HG03108 (cell line): ENCODE measurements around the gene NRSN2.

Experiments used
- ATAC-seq: cut with Tn5 transposase; IDR thresholded peaks from one replicate; pipeline ENCODE4 v1.9.1; 2021; ENCODE audit warnings: moderate library complexity; ENCODE audit not compliant: unreplicated experiment

Gene NRSN2

DNA sequence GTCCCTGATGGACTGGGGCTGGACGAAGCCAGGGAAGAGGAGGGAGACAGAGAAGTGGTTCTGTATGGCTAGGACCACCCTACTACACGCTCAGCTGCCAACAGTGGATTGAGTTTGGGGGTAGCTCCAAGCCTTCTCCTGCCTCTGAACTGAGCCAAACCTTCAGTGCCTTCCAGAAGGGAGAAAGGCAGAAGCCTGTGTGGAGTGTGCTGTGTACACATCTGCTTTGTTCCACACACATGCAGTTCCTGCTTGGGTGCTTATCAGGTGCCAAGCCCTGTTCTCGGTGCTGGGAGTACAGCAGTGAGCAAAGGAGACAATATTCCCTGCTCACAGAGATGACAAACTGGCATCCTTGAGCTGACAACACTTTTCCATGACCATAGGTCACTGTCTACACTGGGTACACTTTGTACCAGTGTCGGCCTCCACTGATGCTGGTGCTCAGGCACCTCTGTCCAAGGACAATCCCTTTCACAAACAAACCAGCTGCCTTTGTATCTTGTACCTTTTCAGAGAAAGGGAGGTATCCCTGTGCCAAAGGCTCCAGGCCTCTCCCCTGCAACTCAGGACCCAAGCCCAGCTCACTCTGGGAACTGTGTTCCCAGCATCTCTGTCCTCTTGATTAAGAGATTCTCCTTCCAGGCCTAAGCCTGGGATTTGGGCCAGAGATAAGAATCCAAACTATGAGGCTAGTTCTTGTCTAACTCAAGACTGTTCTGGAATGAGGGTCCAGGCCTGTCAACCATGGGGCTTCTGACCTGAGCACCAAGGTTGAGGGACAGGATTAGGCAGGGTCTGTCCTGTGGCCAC is 49.9 kb downstream of the NRSN2 start:
- ATAC-seq, result no peak

DNA sequence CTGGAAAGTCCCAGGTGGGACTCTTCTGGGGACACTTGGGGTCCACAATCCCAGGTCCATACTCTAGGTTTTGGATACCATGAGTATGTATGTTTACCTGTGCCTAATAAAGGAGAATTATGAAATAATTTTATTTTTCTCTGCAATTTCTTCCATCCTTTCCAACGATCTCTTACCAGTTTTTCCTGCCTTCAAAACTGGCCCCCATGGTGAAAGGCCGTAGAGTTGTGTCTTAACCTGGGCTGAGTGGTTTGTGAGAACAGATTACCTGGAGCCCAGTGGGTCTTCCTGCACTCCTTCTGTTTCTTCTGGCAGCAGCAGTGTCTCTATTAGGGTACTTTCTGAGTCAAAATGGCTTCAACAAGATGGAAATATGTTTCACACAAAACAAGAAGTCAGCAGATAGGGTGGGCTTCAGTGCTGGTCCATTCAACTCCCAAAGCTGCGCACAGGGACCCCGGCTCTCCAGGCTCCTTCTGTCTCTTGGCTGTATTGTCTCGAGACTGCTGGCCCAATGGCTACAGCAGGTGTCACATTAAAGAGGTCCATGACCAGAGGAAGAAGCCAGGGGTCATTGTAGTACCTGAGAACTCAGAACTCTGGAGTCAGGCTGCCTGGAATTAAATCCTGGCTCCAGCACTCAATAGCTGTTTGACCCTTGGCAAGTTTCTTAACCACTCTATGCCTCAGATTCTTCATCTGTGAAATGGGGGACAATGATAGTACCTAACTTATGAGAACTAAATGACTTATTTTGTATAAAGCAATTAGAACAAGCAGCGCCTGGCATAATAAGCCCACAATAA is 50.7 kb downstream of the NRSN2 start:
- no peak for ATAC-seq

DNA sequence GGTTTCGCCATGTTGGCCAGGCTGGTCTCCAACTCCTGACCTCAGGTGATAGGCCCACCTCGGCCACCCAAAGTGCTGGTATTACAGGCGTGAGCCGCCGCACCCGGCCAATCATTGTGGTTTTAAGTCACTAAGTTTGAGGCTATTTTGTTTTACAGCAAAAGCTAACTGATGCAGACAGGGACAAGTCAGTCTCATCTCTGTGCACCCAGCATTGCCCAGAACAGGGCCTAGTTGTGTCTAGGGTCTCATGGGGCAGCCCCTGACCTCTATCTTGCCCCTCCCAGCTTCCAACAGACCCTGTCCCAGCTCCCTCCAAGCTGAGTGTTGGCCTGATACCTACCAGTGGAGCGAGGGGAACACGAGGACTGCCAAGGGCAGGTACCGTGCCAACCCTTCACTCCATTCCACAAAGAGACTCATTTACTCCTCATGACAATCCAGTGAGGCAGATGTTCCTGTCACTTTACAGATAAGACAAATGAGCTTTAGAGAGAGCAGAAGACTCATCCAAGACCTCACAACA is 52.3 kb downstream of the NRSN2 start:
- ATAC-seq, result no peak

DNA sequence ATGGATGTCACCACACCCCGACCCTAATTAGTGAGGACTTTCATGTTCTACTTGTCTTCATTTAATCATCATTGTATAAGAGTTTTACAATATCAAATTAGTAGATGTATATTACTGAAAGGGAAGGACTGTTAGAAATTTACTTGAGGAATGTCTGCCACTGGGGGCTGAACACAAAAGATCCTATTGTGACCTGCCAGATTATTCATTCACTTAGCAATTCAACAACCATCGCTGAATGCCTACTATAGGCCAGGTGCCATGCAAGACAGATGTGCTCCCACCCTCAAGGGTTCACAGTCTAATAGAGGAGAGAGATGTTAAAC is 53.2 kb downstream of the NRSN2 start:
- ATAC-seq, result no peak

DNA sequence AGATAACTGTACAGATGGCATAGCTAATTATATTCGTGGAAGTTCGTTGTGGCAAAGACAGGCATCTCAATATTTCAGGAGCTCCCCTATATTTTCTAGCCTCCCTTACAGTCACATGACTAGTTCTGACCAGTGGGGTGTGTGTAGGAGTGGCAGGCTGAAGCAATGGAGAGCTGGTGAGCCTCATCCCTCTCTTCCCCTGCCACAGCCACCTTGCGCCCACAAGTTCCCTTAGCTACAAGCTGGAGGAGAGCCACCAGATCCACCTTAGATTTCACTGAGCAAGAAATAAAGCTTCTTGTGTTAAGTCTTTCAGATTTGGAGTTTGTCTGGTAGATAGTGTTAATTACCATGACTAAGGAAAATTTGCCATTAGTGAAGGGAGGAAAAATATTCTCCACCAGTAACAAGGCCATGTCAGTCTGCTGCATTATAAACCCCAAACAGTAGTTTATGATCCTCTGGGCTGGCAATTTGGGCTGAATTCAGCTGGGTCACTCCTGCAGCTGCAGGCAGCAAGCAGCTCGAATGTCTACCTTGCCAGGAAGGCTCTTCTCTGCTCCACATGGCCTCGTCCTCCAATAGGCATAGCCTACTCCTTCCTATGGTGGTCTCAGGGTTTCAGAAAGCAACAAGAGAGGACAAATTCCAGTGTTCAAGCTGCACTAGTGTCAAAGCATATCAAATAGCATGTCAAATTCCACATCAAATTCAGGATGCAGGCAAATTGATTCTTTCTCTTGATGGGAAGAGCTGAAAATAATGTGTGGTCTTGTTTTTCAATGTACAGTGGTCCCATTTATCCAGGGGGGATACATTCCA is 53.8 kb downstream of the NRSN2 start:
- no peak for ATAC-seq

DNA sequence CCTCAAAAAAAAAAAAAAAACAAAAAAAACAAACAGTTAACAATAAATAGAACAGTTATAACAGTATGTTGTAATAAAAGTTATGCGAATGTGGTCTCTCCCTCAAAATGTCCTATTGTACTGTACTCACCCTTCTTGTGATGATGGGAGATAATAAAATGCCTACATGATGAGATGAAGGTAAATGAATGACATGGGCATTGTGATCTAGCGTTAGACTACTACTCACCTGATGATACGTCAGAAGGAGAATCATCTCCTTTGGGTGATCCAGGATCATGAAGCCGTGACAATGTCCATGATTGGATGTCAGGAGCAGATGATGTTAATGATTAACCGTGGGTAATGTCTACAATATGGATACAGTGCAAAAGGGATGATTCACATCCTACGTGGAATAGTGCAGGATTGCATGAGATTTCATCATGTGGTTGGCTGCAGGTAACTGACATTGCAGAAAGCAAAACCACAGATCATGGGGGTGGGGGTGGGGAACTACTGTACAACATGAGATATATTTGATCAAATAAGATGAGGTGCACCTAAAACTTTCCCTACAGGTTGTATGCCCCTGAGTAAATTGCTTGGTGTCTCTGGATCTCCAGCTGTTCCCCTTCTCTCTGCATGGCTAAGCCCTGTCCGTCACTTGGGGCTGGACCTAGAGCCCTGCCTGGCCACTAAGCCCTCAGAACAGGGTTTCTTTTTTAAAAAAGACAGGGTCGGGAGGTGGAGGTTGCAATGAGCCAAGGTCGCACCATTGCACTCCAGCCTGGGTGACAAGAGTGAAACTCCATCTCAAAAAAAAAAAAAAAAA is 55.0 kb downstream of the NRSN2 start:
- no peak for ATAC-seq

DNA sequence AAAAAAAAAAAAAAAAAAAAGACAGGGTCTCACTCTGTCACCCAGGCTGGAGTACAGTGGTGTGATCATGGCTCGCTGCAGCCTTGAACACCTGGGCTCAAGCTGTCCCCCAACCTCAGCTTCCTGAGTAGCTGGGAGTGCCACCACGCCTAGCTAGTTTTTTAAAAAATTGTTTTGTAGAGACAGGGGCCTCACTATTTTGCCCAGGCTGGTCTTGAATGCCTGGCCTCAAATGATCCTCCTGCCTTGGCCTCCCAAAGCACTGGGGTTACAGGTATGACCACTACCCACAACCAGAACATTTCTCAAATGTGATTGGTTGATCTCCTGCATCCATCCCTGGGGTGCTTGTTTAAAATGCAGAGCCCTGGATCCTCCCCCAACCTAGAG is 55.6 kb downstream of the NRSN2 start:
- no peak for ATAC-seq

DNA sequence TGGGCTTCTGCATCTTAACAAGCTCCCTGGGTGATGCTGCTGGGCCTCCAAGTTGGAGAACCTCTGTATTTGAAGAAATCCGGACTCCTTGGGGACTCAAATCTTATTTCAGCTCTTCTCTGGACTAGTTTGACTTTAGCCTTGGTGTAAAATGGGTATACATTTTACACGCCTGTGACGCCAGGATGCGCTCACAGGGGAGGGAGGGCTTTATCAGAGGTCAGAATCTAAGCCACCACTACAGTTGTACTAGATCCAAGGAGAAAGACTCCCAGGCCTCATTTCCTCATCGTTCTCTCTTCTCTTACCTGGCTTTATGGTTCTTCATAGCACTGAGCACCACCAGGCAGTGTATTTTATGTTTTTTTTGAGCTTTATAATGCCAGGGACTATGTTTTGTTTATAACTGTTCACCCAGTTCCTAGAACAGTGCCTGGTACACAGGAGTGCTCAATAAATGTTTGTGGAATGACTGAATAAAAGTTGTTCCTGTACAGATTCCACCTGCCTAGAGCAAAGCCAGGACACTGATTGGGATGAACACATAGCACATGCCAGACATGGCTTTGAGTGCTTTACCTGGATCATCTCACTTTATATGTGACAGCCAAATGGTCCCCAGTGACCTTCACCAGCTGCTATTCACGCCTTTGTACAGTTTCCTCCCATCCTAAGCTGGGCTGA is 56.1 kb downstream of the NRSN2 start:
- ATAC-seq, result no peak

DNA sequence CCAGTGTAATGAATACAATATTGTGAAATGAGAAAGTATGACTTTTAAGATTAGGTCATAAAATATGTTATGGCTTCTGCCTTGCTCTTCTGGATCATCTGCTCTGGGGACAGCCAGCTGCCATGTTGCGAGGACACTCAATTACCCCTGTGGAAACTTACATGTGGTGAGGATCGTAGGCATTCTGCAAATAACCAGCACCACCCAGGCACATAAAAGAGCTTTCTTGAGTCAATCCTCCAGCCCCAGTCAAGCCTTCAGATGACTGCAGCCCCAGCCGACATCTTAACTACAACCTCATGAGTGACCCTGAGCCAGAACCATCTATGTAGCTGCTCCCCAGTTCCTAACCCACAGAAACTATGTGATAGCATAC is 56.7 kb downstream of the NRSN2 start:
- ATAC-seq, result no peak

DNA sequence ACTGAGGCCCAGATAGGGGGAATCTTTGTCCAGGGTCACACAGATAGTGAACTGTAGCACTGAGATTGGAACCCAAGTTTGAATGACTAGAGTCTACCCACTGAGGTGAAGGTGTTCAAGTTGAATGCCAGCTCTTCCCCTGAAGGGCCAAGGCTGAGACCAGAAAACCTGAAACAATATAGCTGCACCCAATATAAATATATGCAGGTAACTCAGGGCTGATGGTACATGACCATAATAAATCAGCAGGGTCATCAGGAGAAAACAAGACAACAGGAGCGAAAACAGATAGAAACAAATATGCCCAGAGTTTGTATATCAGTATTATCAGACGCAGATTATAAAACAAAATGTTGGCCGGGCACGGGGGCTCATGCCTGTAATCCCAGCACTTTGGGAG is 57.2 kb downstream of the NRSN2 start:
- no peak for ATAC-seq
